Cardiac muscle cell (in vitro differentiated cells and primary cell): ENCODE data around the gene CHD6. TPM values are rescaled to one million over a fixed set of nuclear protein-coding genes. Genes with fewer than 3 reads are reported as not detected.

Experiments used
- DNase-seq, 2 donors: peaks; one replicate each; pipeline versions ENCODE4 v3.0.0 to v3.0.0-alpha.2; 2010 to 2017; ENCODE audit warnings: low read depth in 1 of 2, low spot score in 1 of 2
- H3K27ac ChIP-seq: fragments of 200-600 bp; sonication (generic); 2 replicates; pipeline ENCODE4 v1.5.1; 2016
- H3K27me3 ChIP-seq: fragments of 200-600 bp; sonication (generic); 2 replicates; pipeline ENCODE4 v1.6.0; 2016; ENCODE audit warnings: control low read depth
- H3K36me3 ChIP-seq: fragments of 200-600 bp; sonication (generic); 2 replicates; pipeline ENCODE4 v1.5.1; 2016; ENCODE audit warnings: control low read depth
- H3K4me1 ChIP-seq: fragments of 200-600 bp; sonication (generic); 2 replicates; pipeline ENCODE4 v1.8.1; 2017; ENCODE audit warnings: low read depth, mild to moderate bottlenecking, mixed run types
- H3K4me3 ChIP-seq: fragments of 200-600 bp; sonication (generic); 2 replicates; pipeline ENCODE4 v1.5.1; 2016; ENCODE audit warnings: mild to moderate bottlenecking
- H3K9me3 ChIP-seq: fragments of 200-600 bp; sonication (generic); 2 replicates; pipeline ENCODE4 v1.5.1; 2017; ENCODE audit warnings: low read depth, mild to moderate bottlenecking, control low read depth
- CTCF ChIP-seq: IDR thresholded peaks from 2 replicates; pipeline ENCODE4 v1.5.1; 2012; ENCODE audit warnings: low read depth, mild to moderate bottlenecking, low read length
- polyA plus RNA-seq: library from polyadenylated mRNA; unstranded; fragments of >200 nt; fragmentation: Nextera tagmentation; extraction: Ambion mirVana; gene quantifications from 2 replicates; pipeline ENCODE4 v1.2.1, GENCODE V29; 2016
- total RNA-seq: library from RNA; depleted of rRNA; stranded (reverse); fragments of >200 nt; gene quantifications from 2 replicates; pipeline ENCODE4 v1.2.3, GENCODE V29; 2016

CHD6 gene
- total and polyA plus RNA-seq, 2 experiments from 2014 or later: 56.3 to 61.9 TPM

- H3K4me1 ChIP-seq: no peaks in the 10 kb centered on the region
- H3K27me3 ChIP-seq: no peaks in the 10 kb centered on the region
- no peak overlapping the region for H3K27ac ChIP-seq
- no peak for TF ChIP-seq CTCF
- H3K36me3 ChIP-seq: peaks cover 57% of the 10 kb centered on the region
- no peak overlapping the region for H3K4me3 ChIP-seq
- DNase-seq: no peak
- no peaks in the 10 kb centered on the region for H3K9me3 ChIP-seq
Measured at GRCh38 chr20:41456351-41456750, 161.8 kb downstream of the CHD6 start.

GRCh38 chr20:41454250-41454649 is 163.9 kb downstream of the CHD6 start:
- Histone ChIP-seq H3K36me3 (peaks cover 73% of the 10 kb centered on the region), H3K27ac (no peak overlapping the region)
- no peak for DNase-seq

GRCh38 chr20:41453010-41453950 is 164.9 kb downstream of the CHD6 start:
- H3K9me3 ChIP-seq: no peaks in the 10 kb centered on the region
- TF ChIP-seq CTCF: no peak
- no peak overlapping the region for H3K27ac ChIP-seq
- peaks cover 78% of the 10 kb centered on the region for H3K36me3 ChIP-seq
- H3K27me3 ChIP-seq: no peaks in the 10 kb centered on the region
- no peak overlapping the region for H3K4me3 ChIP-seq
- no peak for DNase-seq
- H3K4me1 ChIP-seq: no peaks in the 10 kb centered on the region

More at GRCh38 chr20:41454250-41454649, 163.9 kb downstream of the CHD6 start:
- H3K4me3 ChIP-seq: no peak overlapping the region
- no peak for TF ChIP-seq CTCF
- H3K27me3 ChIP-seq: no peaks in the 10 kb centered on the region
- H3K9me3 ChIP-seq: no peaks in the 10 kb centered on the region
- no peaks in the 10 kb centered on the region for H3K4me1 ChIP-seq

GRCh38 chr20:41452226-41452625 is 166.0 kb downstream of the CHD6 start:
- Histone ChIP-seq H3K9me3 (no peaks in the 10 kb centered on the region), H3K27me3 (no peaks in the 10 kb centered on the region), H3K4me1 (no peaks in the 10 kb centered on the region), H3K27ac (no peak overlapping the region), H3K4me3 (no peak overlapping the region), H3K36me3 (peaks cover 84% of the 10 kb centered on the region)
- no peak for TF ChIP-seq CTCF
- DNase-seq: no peak

- Histone ChIP-seq H3K36me3 (peaks cover 66% of the 10 kb centered on the region), H3K4me1 (no peaks in the 10 kb centered on the region), H3K4me3 (no peak overlapping the region), H3K27ac (no peak overlapping the region), H3K27me3 (no peaks in the 10 kb centered on the region), H3K9me3 (no peaks in the 10 kb centered on the region)
- TF ChIP-seq CTCF: no peak
- DNase-seq: no peak
Measured at GRCh38 chr20:41447006-41447405, 171.2 kb downstream of the CHD6 start.
